H9 (cell line): ENCODE measurements around the gene KCNMA1. TPM values are rescaled to one million over a fixed set of nuclear protein-coding genes. Genes with fewer than 3 reads are reported as not detected.

Experiments used
- DNase-seq: peaks from one replicate; pipeline ENCODE4 v3.0.0-alpha.2; 2017
- H2AFZ ChIP-seq: one replicate; pipeline ENCODE4 v1.6.1; 2013; ENCODE audit warnings: mild to moderate bottlenecking, low read length, control low read depth, moderate library complexity
- H2AK5ac ChIP-seq: 2 replicates; pipeline ENCODE4 v1.6.1; 2013; ENCODE audit warnings: low read length, control low read depth, mixed read lengths; ENCODE audit not compliant: insufficient read length
- H2BK120ac ChIP-seq: one replicate; pipeline ENCODE4 v1.6.1; 2013; ENCODE audit warnings: low read depth, mild to moderate bottlenecking, low read length, control low read depth, inconsistent platforms; ENCODE audit not compliant: poor library complexity, severe bottlenecking
- H2BK12ac ChIP-seq: 2 replicates; pipeline ENCODE4 v1.6.1; 2013; ENCODE audit warnings: low read length, control low read depth, mixed read lengths, low read depth; ENCODE audit not compliant: insufficient read length
- H2BK15ac ChIP-seq: 2 replicates; pipeline ENCODE4 v1.6.1; 2013; ENCODE audit warnings: low read depth, low read length, control low read depth
- H2BK20ac ChIP-seq: one replicate; pipeline ENCODE4 v1.6.1; 2013; ENCODE audit warnings: low read depth, mild to moderate bottlenecking, low read length, control low read depth, inconsistent platforms; ENCODE audit not compliant: poor library complexity, severe bottlenecking
- H2BK5ac ChIP-seq: 2 replicates; pipeline ENCODE4 v1.6.1; 2013; ENCODE audit warnings: low read length, control low read depth, mixed read lengths; ENCODE audit not compliant: insufficient read length
- H3K14ac ChIP-seq: 2 replicates; pipeline ENCODE4 v1.6.1; 2013; ENCODE audit warnings: low read length, control low read depth; ENCODE audit not compliant: insufficient read depth
- H3K18ac ChIP-seq: 2 replicates; pipeline ENCODE4 v1.6.1; 2013; ENCODE audit warnings: low read depth, mild to moderate bottlenecking, mixed read lengths, low read length, control low read depth; ENCODE audit not compliant: insufficient read length
- H3K23ac ChIP-seq: 2 replicates; pipeline ENCODE4 v1.6.1; 2013; ENCODE audit warnings: low read length, control low read depth, mixed read lengths, low read depth; ENCODE audit not compliant: insufficient read length
- H3K23me2 ChIP-seq: 2 replicates; pipeline ENCODE4 v1.6.1; 2013; ENCODE audit warnings: low read depth, mild to moderate bottlenecking, mixed read lengths, low read length, control low read depth; ENCODE audit not compliant: insufficient read length, poor library complexity, severe bottlenecking
- H3K27ac ChIP-seq: 2 replicates; pipeline ENCODE4 v1.5.1; 2013; ENCODE audit warnings: low read length, control low read depth, mixed read lengths, low read depth; ENCODE audit not compliant: insufficient read length
- H3K27me3 ChIP-seq: 2 replicates; pipeline ENCODE4 v1.6.1; 2013; ENCODE audit warnings: low read length, control low read depth, inconsistent platforms; ENCODE audit not compliant: insufficient read depth
- H3K4ac ChIP-seq: 2 replicates; pipeline ENCODE4 v1.6.1; 2013; ENCODE audit warnings: low read depth, mild to moderate bottlenecking, control low read depth, inconsistent platforms, low read length, moderate library complexity
- H3K4me1 ChIP-seq: 2 replicates; pipeline ENCODE4 v1.6.1; 2013; ENCODE audit warnings: low read length, control low read depth, inconsistent platforms; ENCODE audit not compliant: insufficient read depth
- H3K4me2 ChIP-seq: 2 replicates; pipeline ENCODE4 v1.6.1; 2013; ENCODE audit warnings: low read length, control low read depth, mixed read lengths; ENCODE audit not compliant: insufficient read length, insufficient read depth
- H3K56ac ChIP-seq: 2 replicates; pipeline ENCODE4 v1.6.1; 2013; ENCODE audit warnings: low read depth, mild to moderate bottlenecking, mixed read lengths, low read length, control low read depth; ENCODE audit not compliant: insufficient read length
- H3K79me1 ChIP-seq: 2 replicates; pipeline ENCODE4 v1.6.1; 2013; ENCODE audit warnings: low read depth, mild to moderate bottlenecking, moderate library complexity, low read length, control low read depth, inconsistent platforms; ENCODE audit not compliant: insufficient read depth, poor library complexity, severe bottlenecking
- H3K79me2 ChIP-seq: 2 replicates; pipeline ENCODE4 v1.6.1; 2013; ENCODE audit warnings: low read length, control low read depth, inconsistent platforms; ENCODE audit not compliant: insufficient read depth
- H3K9ac ChIP-seq: 2 replicates; pipeline ENCODE4 v1.6.1; 2013; ENCODE audit warnings: low read length, control low read depth, mixed read lengths; ENCODE audit not compliant: insufficient read length; ENCODE audit errors: extremely low read depth
- H3K9me3 ChIP-seq: one replicate; pipeline ENCODE4 v1.6.1; 2013; ENCODE audit warnings: low read depth, low read length, inconsistent platforms; ENCODE audit not compliant: control insufficient read depth
- H3T11ph ChIP-seq: one replicate; pipeline ENCODE4 v1.6.1; 2013; ENCODE audit warnings: mild to moderate bottlenecking, low read length, control low read depth, inconsistent platforms
- H4K20me1 ChIP-seq: one replicate; pipeline ENCODE4 v1.6.1; 2013; ENCODE audit not compliant: control insufficient read depth, insufficient read length, insufficient read depth
- H4K5ac ChIP-seq: 2 replicates; pipeline ENCODE4 v1.6.1; 2013; ENCODE audit warnings: low read depth, mild to moderate bottlenecking, mixed read lengths, low read length, control low read depth; ENCODE audit not compliant: insufficient read length
- H4K8ac ChIP-seq: replicated peaks from 2 replicates; pipeline ENCODE4 v1.6.1; 2013; ENCODE audit warnings: low read length, control low read depth, mixed read lengths, low read depth; ENCODE audit not compliant: insufficient read length
- H4K91ac ChIP-seq: 2 replicates; pipeline ENCODE4 v1.6.1; 2013; ENCODE audit warnings: low read depth, mild to moderate bottlenecking, moderate library complexity, mixed read lengths, low read length, control low read depth; ENCODE audit not compliant: insufficient read length
- H3K27ac Mint-ChIP-seq, 3 experiments: 2 replicates in 2 of 3; 3 replicates in 1 of 3; pipeline ENCODE4 v1.8.0; 2020 to 2021; ENCODE audit warnings: mixed read lengths in 3 of 3, mild to moderate bottlenecking in 1 of 3, moderate library complexity in 1 of 3
- H3K27me3 Mint-ChIP-seq: 2 replicates; pipeline ENCODE4 v1.8.0; 2021; ENCODE audit warnings: low read depth, mild to moderate bottlenecking, moderate library complexity, mixed read lengths
- H3K36me3 Mint-ChIP-seq, 3 experiments: 2 replicates in 2 of 3; 3 replicates in 1 of 3; pipeline ENCODE4 v1.8.0; 2020 to 2021; ENCODE audit warnings: low read depth in 3 of 3, mixed read lengths in 3 of 3; ENCODE audit not compliant: insufficient read depth in 1 of 3
- H3K4me1 Mint-ChIP-seq, 2 experiments: 2 replicates each; pipeline ENCODE4 v1.8.0; 2020; ENCODE audit warnings: mixed read lengths in 2 of 2
- H3K4me3 Mint-ChIP-seq, 2 experiments: 2 replicates in 1 of 2; 3 replicates in 1 of 2; pipeline ENCODE4 v1.8.0; 2020 to 2021; ENCODE audit warnings: mild to moderate bottlenecking in 2 of 2, mixed read lengths in 2 of 2, moderate library complexity in 1 of 2
- H3K9me3 Mint-ChIP-seq, 2 experiments: 2 replicates in 1 of 2; 3 replicates in 1 of 2; pipeline ENCODE4 v1.8.0; 2020; ENCODE audit warnings: mild to moderate bottlenecking in 2 of 2, mixed read lengths in 2 of 2, moderate library complexity in 1 of 2
- WGBS: extraction: QIAGEN DNeasy Blood & Tissue Kit; methylation state at CpG from one replicate; pipeline ENCODE4 v1.1.7; 2013; ENCODE audit warnings: missing lambda C conversion rate, low lambda C conversion rate, mixed read lengths; ENCODE audit not compliant: insufficient read length; ENCODE audit errors: extremely low coverage; 5-methylcytosine and 5-hydroxymethylcytosine counted together
- total RNA-seq: library from RNA; stranded (reverse); gene quantifications from 2 replicates; pipeline ENCODE4 v1.2.1, GENCODE V29; 2021
- TF ChIP-seq, protein P1 (sequence below): fragments of 200-600 bp; sonication (generic); conservative IDR thresholded peaks from 3 replicates; pipeline ENCODE4 v1.8.0; 2021; ENCODE audit warnings: antibody characterized with exemption, mild to moderate bottlenecking

The KCNMA1 gene
- total RNA-seq, 1 experiment from 2014 or later, result 2.0 TPM

- Histone ChIP-seq H4K8ac (no peak overlapping the region), H3K27me3 (no peaks in the 10 kb centered on the region), H3K18ac (no peak overlapping the region), H3K4ac (no peak overlapping the region), H2BK20ac (no peak overlapping the region), H3K9me3 (no peaks in the 10 kb centered on the region), H2AK5ac (no peak overlapping the region), H3K9ac (no peak overlapping the region), H3K14ac (no peak overlapping the region), H2AFZ (no peak overlapping the region), H3K27ac (no peak overlapping the region), H2BK15ac (no peak overlapping the region), H3K4me2 (no peak overlapping the region), H4K20me1 (no peaks in the 10 kb centered on the region), H2BK5ac (no peak overlapping the region), H3K4me1 (peaks cover 5% of the 10 kb centered on the region; the same call in 1 of the 2 replicates), H3K23ac (no peak overlapping the region), H2BK120ac (no peak overlapping the region), H2BK12ac (no peak overlapping the region), H3K79me2 (no peaks in the 10 kb centered on the region), H3K23me2 (no peaks in the 10 kb centered on the region), H4K91ac (no peak overlapping the region), H4K5ac (no peak overlapping the region), H3K56ac (no peak overlapping the region), H3T11ph (no peak overlapping the region), H3K79me1 (no peaks in the 10 kb centered on the region)
- no peak for DNase-seq
- Mint-ChIP-seq H3K4me3 (no peak overlapping the region), H3K27ac (no peak overlapping the region), H3K27me3 (no peaks in the 10 kb centered on the region), H3K36me3 (no peaks in the 10 kb centered on the region), H3K9me3 (no peaks in the 10 kb centered on the region), H3K4me1 (peaks cover 10 to 17% of the 10 kb centered on the region in 2 experiments)
- TF ChIP-seq, protein P1, sequence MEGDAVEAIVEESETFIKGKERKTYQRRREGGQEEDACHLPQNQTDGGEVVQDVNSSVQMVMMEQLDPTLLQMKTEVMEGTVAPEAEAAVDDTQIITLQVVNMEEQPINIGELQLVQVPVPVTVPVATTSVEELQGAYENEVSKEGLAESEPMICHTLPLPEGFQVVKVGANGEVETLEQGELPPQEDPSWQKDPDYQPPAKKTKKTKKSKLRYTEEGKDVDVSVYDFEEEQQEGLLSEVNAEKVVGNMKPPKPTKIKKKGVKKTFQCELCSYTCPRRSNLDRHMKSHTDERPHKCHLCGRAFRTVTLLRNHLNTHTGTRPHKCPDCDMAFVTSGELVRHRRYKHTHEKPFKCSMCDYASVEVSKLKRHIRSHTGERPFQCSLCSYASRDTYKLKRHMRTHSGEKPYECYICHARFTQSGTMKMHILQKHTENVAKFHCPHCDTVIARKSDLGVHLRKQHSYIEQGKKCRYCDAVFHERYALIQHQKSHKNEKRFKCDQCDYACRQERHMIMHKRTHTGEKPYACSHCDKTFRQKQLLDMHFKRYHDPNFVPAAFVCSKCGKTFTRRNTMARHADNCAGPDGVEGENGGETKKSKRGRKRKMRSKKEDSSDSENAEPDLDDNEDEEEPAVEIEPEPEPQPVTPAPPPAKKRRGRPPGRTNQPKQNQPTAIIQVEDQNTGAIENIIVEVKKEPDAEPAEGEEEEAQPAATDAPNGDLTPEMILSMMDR, result no peak
- no CpG with 5 or more reads among the region's 2 CpGs for WGBS
These were observed 717.0 kb downstream of the KCNMA1 start for GRCh38 chr10:76920581-76920980.
